GM19455 (cell line): ENCODE data around the gene ALKBH2.

Source experiments
- ATAC-seq: cut with Tn5 transposase; IDR thresholded peaks from one replicate; pipeline ENCODE4 v1.9.1; 2021; ENCODE audit not compliant: unreplicated experiment

The ALKBH2 gene

GRCh38 chr12:109093022-109093918 lies at the start of gene ALKBH2:
Gene ALKBH2, minus strand, starts transcription at chr12:109093472. Its CDS starts 686 bp downstream, at chr12:109092786.
- ATAC-seq = peak; percentile 48

GRCh38 chr12:109140560-109140959 lies 47.3 kb upstream of the ALKBH2 start:
- ATAC-seq = no peak

GRCh38 chr12:109139791-109140190 lies 46.5 kb upstream of the ALKBH2 start:
- no peak for ATAC-seq

- no peak for ATAC-seq
Measured at GRCh38 chr12:109139360-109139759, 46.1 kb upstream of the ALKBH2 start.

- ATAC-seq = no peak
Measured at GRCh38 chr12:109137055-109137454, 43.8 kb upstream of the ALKBH2 start.

GRCh38 chr12:109134186-109134917 lies 41.1 kb upstream of the ALKBH2 start:
- no peak for ATAC-seq

- ATAC-seq = no peak
Measured at GRCh38 chr12:109131154-109132050, 38.1 kb upstream of the ALKBH2 start.

GRCh38 chr12:109130297-109131153 lies 37.3 kb upstream of the ALKBH2 start:
- ATAC-seq = no peak

GRCh38 chr12:109127533-109128242 lies 34.4 kb upstream of the ALKBH2 start:
- no peak for ATAC-seq

- ATAC-seq = no peak
Measured at GRCh38 chr12:109126784-109127183, 33.5 kb upstream of the ALKBH2 start.

GRCh38 chr12:109125791-109126190 lies 32.5 kb upstream of the ALKBH2 start:
- no peak for ATAC-seq

- no peak for ATAC-seq
Measured at GRCh38 chr12:109124878-109125648, 31.8 kb upstream of the ALKBH2 start.

GRCh38 chr12:109121346-109121880 lies 28.1 kb upstream of the ALKBH2 start:
- no peak for ATAC-seq

GRCh38 chr12:109120557-109120956 lies 27.3 kb upstream of the ALKBH2 start:
- ATAC-seq = no peak

- ATAC-seq = no peak
Measured at GRCh38 chr12:109120095-109120494, 26.8 kb upstream of the ALKBH2 start.

- ATAC-seq = no peak
Measured at GRCh38 chr12:109116611-109116949, 23.3 kb upstream of the ALKBH2 start.

- no peak for ATAC-seq
Measured at GRCh38 chr12:109115758-109116610, 22.7 kb upstream of the ALKBH2 start, which contains the start of gene ACACB. Gene ACACB, plus strand, starts transcription at chr12:109116587. Its CDS starts 22,819 bp downstream, at chr12:109139406.

- no peak for ATAC-seq
Measured at GRCh38 chr12:109115404-109115757, 22.1 kb upstream of the ALKBH2 start.
